Stomach smooth muscle (tissue), 2 donors: Measurements from ENCODE around the gene CSF1R.

Experiments
- H3K27ac ChIP-seq: one replicate; pipeline ENCODE4 v1.7.0; 2013; ENCODE audit warnings: mild to moderate bottlenecking, low read length, inconsistent platforms
- H3K27me3 ChIP-seq, 2 donors: one replicate each; pipeline ENCODE4 v1.7.0; 2013; ENCODE audit warnings: low read length in 2 of 2; ENCODE audit not compliant: insufficient read depth in 2 of 2, control insufficient read depth in 1 of 2
- H3K36me3 ChIP-seq, 2 donors: one replicate each; pipeline ENCODE4 v1.7.0; 2013; ENCODE audit warnings: low read length in 2 of 2; ENCODE audit not compliant: control insufficient read depth in 2 of 2, insufficient read depth in 2 of 2
- H3K4me1 ChIP-seq: one replicate; pipeline ENCODE4 v1.7.0; 2013; ENCODE audit warnings: low read length; ENCODE audit not compliant: control insufficient read depth, insufficient read depth
- H3K4me3 ChIP-seq, 2 donors: one replicate each; pipeline ENCODE4 v1.7.0; 2013; ENCODE audit warnings: low read length in 2 of 2
- H3K9ac ChIP-seq, 2 donors: one replicate each; pipeline ENCODE4 v1.7.0; 2013; ENCODE audit warnings: low read length in 2 of 2, mild to moderate bottlenecking in 1 of 2
- H3K9me3 ChIP-seq, 2 donors: one replicate each; pipeline ENCODE4 v1.7.0; 2013; ENCODE audit warnings: low read length in 2 of 2; ENCODE audit not compliant: control insufficient read depth in 2 of 2
- donor health status: healthy.
- donor health status: Pancreatic carcinoma.

CSF1R gene

DNA sequence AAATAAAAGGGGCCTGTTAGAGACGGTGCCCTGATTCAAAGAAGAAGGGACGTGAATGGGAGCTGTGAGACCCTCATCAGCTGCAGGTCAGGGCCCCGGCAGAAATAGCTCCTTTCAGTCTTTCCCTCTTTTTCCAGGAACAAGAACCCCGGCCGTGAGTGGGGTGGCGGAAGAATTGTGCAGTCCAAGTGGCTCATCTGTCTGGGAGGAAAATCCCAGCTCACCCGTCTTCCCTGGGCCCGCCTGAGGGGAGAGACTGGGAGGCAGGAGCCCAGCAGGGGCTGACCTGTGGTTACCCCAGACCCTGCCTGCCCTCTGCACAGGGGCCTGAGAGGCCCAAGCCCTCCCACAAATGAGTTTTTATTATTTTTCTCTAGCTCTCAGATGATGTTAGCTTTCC, 24.8 kb upstream of the CSF1R start:
- Histone ChIP-seq H3K27ac (no peak overlapping the region), H3K9me3 (no peaks in the 10 kb centered on the region), H3K9ac (no peak overlapping the region), H3K4me3 (no peak overlapping the region), H3K27me3 (peaks cover 0 to 4% of the 10 kb centered on the region in 2 donors), H3K4me1 (peaks cover 6% of the 10 kb centered on the region), H3K36me3 (peaks cover 0 to 4% of the 10 kb centered on the region in 2 donors)

DNA sequence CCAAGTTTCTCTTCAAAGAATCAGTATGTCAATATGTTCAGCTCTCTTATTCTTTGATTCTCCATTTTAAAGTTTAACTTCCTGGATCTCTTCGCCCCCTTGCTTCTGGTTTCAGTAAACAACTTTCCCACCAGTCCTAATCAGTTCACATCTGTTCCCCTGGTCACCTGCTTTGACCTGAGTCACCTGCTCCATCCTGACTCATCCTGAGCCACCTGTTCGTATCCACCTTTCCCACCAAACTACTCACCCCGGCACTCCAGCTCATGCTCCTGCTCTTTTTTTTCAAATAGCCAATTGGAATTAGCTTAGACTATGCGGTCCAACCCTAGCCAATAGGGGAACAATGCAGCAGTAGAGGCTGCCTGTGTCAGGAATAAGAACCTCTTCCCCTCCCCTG, 23.6 kb upstream of the CSF1R start:
- H3K27ac ChIP-seq, result no peak overlapping the region
- H3K27me3 ChIP-seq, result peaks cover 0 to 4% of the 10 kb centered on the region in 2 donors
- H3K36me3 ChIP-seq, result no peaks in the 10 kb centered on the region
- H3K4me3 ChIP-seq, result no peak overlapping the region
- no peaks in the 10 kb centered on the region for H3K9me3 ChIP-seq
- peaks cover 6% of the 10 kb centered on the region for H3K4me1 ChIP-seq
- no peak overlapping the region for H3K9ac ChIP-seq

DNA sequence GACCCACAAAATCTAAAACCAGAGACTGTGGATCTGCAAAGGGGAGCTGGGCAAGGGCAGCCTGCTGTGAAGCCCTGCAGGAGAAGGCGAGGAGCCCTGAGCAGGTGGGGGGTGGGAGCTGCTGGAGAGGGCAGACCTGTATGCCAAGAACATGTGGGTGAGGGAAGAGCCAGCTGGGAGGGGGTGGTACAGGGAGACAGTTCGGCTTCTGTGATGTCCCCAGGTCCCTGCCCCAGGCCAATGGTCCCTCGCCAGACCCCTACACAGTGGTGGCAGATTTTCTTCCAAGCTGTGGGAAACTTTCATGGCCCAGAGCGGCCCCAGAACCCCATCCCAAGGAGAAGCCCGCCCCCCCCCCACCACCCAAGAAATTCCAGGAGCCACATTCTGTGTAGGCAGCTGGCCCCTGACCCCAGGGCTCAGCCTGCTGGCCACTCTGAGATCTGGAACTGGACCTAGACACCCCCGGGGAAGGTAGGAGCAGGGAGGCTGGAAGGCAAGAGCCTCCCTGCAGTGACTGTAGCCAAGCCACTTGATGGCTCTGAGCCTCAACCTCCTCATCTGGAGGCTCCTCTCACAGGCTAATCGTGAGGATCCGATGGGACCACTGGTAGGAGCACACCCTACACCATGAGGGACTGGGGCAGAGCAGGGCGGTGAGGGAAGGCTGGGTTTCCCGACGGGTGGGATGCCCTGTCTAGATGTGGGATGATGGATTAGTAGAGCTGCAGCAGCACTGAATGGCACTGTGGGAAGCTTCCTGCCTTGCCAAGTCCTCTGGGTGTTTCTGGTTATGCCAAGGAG, 22.6 kb upstream of the CSF1R start:
- H3K4me1 ChIP-seq, result peaks cover 6% of the 10 kb centered on the region
- no peak overlapping the region for H3K4me3 ChIP-seq
- H3K9me3 ChIP-seq, result no peaks in the 10 kb centered on the region
- H3K9ac ChIP-seq, result no peak overlapping the region
- H3K36me3 ChIP-seq, result no peaks in the 10 kb centered on the region
- H3K27ac ChIP-seq, result no peak overlapping the region
- peaks cover 0 to 4% of the 10 kb centered on the region in 2 donors for H3K27me3 ChIP-seq

DNA sequence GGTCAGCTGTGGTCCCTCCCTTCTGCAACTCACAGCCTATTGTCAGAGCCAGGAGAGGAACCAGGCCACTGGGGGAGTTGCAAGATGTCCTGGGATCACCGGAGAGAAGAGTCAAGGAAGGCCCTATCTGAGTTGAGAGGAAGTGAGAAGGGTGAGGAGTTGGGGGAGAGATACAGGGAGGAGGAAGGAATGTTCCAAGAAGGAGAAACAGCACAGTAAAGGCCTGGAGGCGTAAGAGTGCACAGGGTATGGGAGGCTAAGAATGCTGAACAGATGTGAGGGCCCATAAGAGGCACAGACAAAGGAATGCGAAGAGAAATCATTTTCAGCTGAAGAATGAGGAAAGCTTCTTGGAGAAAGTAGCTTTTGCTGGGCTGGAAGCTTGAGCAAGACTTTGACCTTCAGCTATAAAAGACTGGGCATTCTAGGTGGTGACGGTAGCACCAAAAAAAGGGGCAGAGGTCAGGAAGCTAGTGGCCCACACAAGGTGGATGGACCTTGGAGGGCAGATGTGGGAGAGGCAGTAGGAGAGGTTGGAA, 21.6 kb upstream of the CSF1R start:
- Histone ChIP-seq H3K4me3 (no peak overlapping the region), H3K4me1 (peaks cover 3% of the 10 kb centered on the region), H3K9ac (no peak overlapping the region)

DNA sequence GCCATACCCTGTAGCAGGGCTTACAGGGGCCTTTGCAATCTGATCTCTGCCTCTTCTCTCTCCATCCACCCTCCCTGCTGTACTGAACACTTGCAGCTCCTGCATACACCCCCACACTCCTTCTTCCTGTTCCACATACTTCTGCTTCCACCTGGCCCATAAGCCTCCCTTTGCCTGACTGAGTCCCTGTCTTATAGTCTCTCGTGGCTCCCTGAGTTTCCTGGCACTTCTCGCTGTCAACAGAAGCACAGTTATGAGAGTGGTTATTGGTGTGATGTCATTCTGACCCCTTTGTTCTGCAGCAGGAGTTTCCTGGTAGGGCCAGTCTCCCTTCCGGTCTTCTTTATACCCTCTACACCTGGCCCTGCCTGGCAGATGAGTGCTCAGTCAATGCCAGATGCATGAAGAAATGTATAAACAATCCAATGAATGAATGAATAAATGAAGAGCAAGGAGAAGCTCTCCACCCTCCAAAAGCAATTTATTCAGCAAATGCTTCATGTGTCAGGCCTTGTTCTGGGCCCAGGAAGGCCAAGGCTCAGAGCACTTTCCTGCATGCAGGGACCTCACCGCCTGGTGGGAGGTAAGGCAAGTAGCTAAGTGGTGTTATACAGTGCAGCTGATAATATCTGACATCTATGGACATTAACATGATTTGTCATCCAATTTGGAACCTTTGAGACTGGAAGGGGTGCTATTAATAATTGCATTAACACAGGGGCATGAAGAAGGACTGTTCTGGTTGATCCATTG, 20.5 kb upstream of the CSF1R start:
- Histone ChIP-seq H3K27ac (no peak overlapping the region), H3K27me3 (peaks cover 0 to 4% of the 10 kb centered on the region in 2 donors), H3K4me1 (no peaks in the 10 kb centered on the region), H3K36me3 (no peaks in the 10 kb centered on the region), H3K9me3 (no peaks in the 10 kb centered on the region), H3K4me3 (no peak overlapping the region), H3K9ac (no peak overlapping the region)

More for the DNA sequence above, 21.6 kb upstream of the CSF1R start:
- H3K27ac ChIP-seq, result no peak overlapping the region
- H3K27me3 ChIP-seq, result peaks cover 0 to 4% of the 10 kb centered on the region in 2 donors
- no peaks in the 10 kb centered on the region for H3K9me3 ChIP-seq
- H3K36me3 ChIP-seq, result no peaks in the 10 kb centered on the region

DNA sequence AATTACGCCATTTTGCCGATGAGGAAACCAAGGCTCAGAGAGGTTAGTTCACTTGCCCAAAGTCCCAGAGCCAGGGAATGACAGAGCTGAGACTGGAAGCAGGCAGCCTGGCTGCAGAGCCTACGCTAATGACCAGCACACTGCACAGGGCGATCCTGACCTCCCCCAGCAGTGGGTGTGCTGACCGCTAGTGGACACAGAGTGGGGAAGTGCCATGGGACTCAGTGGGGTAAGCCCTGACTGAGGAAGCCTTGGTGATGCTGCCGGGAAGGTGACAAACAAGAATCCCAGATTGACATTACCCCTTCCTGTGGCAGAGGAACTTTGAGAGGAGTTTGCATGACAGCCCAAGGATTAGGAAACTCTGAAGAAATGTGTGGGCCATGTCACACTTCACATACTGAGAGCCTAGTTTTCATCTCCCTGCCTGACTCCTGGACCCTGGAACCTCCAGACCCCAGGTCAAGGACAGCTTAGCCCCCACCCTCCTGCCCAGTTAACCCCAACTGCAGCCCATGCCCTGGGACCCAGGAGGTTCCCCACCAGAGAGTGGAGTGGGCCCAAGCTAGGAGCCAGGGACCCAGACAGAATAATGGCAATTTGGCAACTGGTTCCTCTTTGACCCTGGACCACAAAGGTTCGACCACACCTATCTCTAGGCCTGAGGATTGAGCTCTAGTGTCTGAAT, 19.7 kb upstream of the CSF1R start:
- Histone ChIP-seq H3K27ac (no peak overlapping the region), H3K4me3 (no peak overlapping the region), H3K27me3 (peaks cover 0 to 4% of the 10 kb centered on the region in 2 donors), H3K4me1 (no peaks in the 10 kb centered on the region), H3K9me3 (no peaks in the 10 kb centered on the region), H3K36me3 (no peaks in the 10 kb centered on the region), H3K9ac (no peak overlapping the region)

DNA sequence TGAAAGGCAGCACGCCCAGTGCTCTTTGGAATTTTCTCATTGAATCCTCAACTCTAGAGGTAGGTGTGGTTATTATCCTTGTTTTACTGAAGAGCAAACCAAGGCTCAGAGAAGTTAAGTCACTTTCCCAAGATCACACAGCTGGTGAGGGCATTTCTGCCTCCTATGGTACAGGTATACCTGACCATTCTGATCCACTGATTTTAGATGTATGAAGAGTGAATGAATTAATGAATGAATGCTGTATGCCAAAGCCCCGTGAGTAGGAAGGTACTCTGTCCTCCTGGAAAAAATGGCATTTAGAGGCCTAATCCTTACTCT, 18.2 kb upstream of the CSF1R start:
- Histone ChIP-seq H3K27me3 (peaks cover 0 to 4% of the 10 kb centered on the region in 2 donors), H3K4me1 (no peaks in the 10 kb centered on the region), H3K9ac (no peak overlapping the region), H3K9me3 (no peaks in the 10 kb centered on the region), H3K36me3 (no peaks in the 10 kb centered on the region), H3K27ac (no peak overlapping the region), H3K4me3 (no peak overlapping the region)

DNA sequence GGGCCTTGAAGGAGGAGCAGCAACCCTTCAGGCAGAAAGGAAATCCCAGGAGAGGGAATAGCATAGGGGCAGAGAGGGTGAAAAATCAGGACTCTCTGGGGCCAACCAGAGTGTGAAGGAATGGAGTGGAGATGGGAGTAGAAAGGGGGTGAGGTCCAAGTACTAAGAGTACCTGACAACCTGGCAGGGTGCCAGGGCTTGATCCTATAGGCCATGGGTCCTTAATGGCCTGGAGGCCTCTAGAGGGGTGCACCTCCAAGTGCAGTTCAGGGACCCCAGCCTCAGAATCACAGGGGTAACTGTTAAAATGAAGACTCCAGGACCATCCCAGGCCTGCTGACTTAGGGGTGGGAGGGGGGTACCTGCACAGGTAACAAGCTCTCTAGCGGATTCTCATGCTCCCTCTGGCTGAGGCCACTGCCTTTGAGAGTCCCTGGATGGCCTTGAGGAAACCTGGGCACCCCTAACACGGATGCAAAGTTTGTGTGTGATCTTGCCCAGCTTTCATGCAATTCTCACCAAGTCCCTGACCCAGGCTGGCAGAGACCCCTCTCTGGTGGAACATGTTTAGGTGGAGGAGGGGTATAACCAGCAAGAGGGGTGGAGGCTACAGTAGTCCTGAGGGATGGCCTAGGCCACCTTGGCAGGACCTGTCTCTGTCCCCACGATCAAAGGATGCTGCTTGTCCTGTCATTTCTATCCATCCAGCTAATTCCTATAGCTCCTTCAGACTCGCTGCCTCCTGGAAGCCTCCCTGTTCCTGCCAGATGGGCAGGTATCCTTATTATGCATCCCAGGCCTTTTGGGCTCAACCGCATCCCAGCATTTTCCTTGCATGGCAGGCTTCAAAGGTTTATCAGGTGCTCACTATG, 17.6 kb upstream of the CSF1R start:
- H3K4me1 ChIP-seq, result no peaks in the 10 kb centered on the region
- no peak overlapping the region for H3K9ac ChIP-seq
- H3K27me3 ChIP-seq, result no peaks in the 10 kb centered on the region

DNA sequence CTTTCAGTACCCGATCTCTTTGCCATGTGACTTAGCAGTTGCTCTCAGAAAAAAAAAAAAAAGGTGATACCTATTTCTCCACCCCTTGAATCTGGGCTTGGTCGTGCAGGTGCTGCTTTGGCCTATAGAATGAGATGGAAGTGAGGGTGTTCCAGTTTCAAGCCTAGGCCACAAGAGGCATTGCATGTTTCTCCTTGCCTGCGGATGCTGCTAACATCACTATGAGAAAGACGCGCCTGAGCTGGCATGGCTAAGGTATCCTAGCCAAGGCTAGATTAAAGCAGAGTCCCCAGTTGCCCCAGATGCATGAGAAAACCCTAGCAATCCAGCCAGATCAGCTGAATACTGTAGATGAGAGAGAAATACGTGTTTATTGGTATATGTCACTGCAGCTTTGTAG, 14.7 kb upstream of the CSF1R start:
- Histone ChIP-seq H3K27me3 (no peaks in the 10 kb centered on the region), H3K9me3 (no peaks in the 10 kb centered on the region), H3K9ac (no peak overlapping the region), H3K27ac (no peak overlapping the region), H3K36me3 (no peaks in the 10 kb centered on the region), H3K4me3 (no peak overlapping the region), H3K4me1 (no peaks in the 10 kb centered on the region)

More for the DNA sequence above, 17.6 kb upstream of the CSF1R start:
- Histone ChIP-seq H3K27ac (no peak overlapping the region), H3K4me3 (no peak overlapping the region), H3K36me3 (no peaks in the 10 kb centered on the region), H3K9me3 (no peaks in the 10 kb centered on the region)

DNA sequence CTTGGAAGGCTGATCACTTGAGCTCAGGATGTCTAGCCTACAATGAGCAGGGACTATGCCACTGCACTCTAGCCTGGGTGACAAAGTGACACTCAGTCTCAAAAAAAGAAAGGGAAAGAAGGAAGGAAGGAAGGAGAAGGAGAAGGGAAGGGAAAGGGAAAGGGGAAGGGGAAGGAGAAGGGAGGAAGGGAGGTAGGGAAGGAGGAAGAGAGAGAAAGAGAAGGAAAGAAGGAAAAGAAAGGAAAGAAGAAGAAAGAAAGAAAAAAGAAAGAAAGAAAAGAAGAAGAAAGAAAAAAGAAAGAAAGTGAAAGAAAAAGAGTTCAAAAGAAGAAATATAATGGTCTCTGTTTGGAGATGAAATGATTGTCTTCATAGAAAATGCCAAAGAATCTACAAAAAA, 10.8 kb upstream of the CSF1R start:
- no peak overlapping the region for H3K27ac ChIP-seq
- no peak overlapping the region for H3K9ac ChIP-seq
- H3K9me3 ChIP-seq, result no peaks in the 10 kb centered on the region
- H3K27me3 ChIP-seq, result no peaks in the 10 kb centered on the region
- H3K4me3 ChIP-seq, result no peak overlapping the region
- H3K4me1 ChIP-seq, result no peaks in the 10 kb centered on the region
- H3K36me3 ChIP-seq, result no peaks in the 10 kb centered on the region
